WTC11 (cell line): Measurements from ENCODE around the gene CFAP100. TPM values are rescaled to one million over a fixed set of nuclear protein-coding genes. Genes with fewer than 3 reads are reported as not detected.

Source experiments
- ATAC-seq: fragments of 200-7000 bp; cut with Tn5 transposase; 2 replicates; pipeline ENCODE4 v1.10.0; 2021; ENCODE audit warnings: mild to moderate bottlenecking, moderate library complexity
- CTCF ChIA-PET: fragments of 300-600 bp; sonication (Branson Sonifier 250); formaldehyde crosslinking; loops from one replicate; lab custom pipeline; 2021; ENCODE audit warnings: antibody characterized with exemption; lab: Charles Lee
- POLR2A ChIA-PET: fragments of 350-600 bp; sonication (Branson Sonifier 250); formaldehyde crosslinking; loops from one replicate; lab custom pipeline; 2021; ENCODE audit warnings: antibody characterized with exemption; lab: Charles Lee
- DNase-seq: peaks from one replicate; pipeline ENCODE4 v3.0.0; 2021; ENCODE audit warnings: low spot score
- H3K27ac Mint-ChIP-seq: 2 replicates; pipeline ENCODE4 v1.8.0; 2021; ENCODE audit warnings: mixed read lengths
- H3K27me3 Mint-ChIP-seq: 2 replicates; pipeline ENCODE4 v1.8.0; 2021; ENCODE audit warnings: low read depth, mild to moderate bottlenecking, moderate library complexity, mixed read lengths
- H3K36me3 Mint-ChIP-seq: 2 replicates; pipeline ENCODE4 v1.8.0; 2021; ENCODE audit warnings: mixed read lengths
- H3K4me1 Mint-ChIP-seq: 2 replicates; pipeline ENCODE4 v1.8.0; 2022; ENCODE audit warnings: mixed read lengths
- H3K4me3 Mint-ChIP-seq: 2 replicates; pipeline ENCODE4 v1.8.0; 2021; ENCODE audit warnings: mild to moderate bottlenecking, moderate library complexity, mixed read lengths
- H3K9me3 Mint-ChIP-seq: 2 replicates; pipeline ENCODE4 v1.8.0; 2021; ENCODE audit warnings: mixed read lengths
- AFF4 ChIP-seq: sonication (generic); formaldehyde crosslinking; IDR thresholded peaks from 2 replicates; pipeline ENCODE4 v1.8.1; 2023; ENCODE audit warnings: mild to moderate bottlenecking, missing genetic modification reagents, borderline replicate concordance
- CBFB ChIP-seq: sonication (generic); formaldehyde crosslinking; IDR thresholded peaks from 2 replicates; pipeline ENCODE4 v1.8.1; 2022; ENCODE audit warnings: mild to moderate bottlenecking, low read depth, missing genetic modification reagents
- CREM ChIP-seq: sonication (generic); formaldehyde crosslinking; IDR thresholded peaks from 2 replicates; pipeline ENCODE4 v1.8.1; 2022; ENCODE audit warnings: mild to moderate bottlenecking, missing genetic modification reagents, moderate library complexity
- FOXP1 ChIP-seq: sonication (generic); formaldehyde crosslinking; IDR thresholded peaks from 2 replicates; pipeline ENCODE4 v1.8.0; 2022; ENCODE audit warnings: missing genetic modification reagents, mild to moderate bottlenecking, moderate library complexity, borderline replicate concordance
- HMGA2 ChIP-seq: fragments of 250-450 bp; sonication (Bioruptor Pico); IDR thresholded peaks from 2 replicates; pipeline ENCODE4 v1.4.0; 2021; ENCODE audit warnings: mild to moderate bottlenecking, moderate library complexity
- KAT7 ChIP-seq: sonication (generic); formaldehyde crosslinking; IDR thresholded peaks from 2 replicates; pipeline ENCODE4 v1.8.1; 2023; ENCODE audit warnings: missing genetic modification reagents, mild to moderate bottlenecking, borderline replicate concordance
- NR2C2 ChIP-seq: sonication (generic); formaldehyde crosslinking; IDR thresholded peaks from 2 replicates; pipeline ENCODE4 v1.8.0; 2022; ENCODE audit warnings: mild to moderate bottlenecking, missing genetic modification reagents
- PRRX2 ChIP-seq: fragments of 250-450 bp; sonication (Bioruptor Pico); IDR thresholded peaks from 2 replicates; pipeline ENCODE4 v1.8.0; 2021; ENCODE audit warnings: mild to moderate bottlenecking
- SMAD3 ChIP-seq: sonication (generic); formaldehyde crosslinking; IDR thresholded peaks from 2 replicates; pipeline ENCODE4 v1.8.0; 2022; ENCODE audit warnings: missing genetic modification reagents, mild to moderate bottlenecking, borderline replicate concordance
- TP53 ChIP-seq: sonication (generic); formaldehyde crosslinking; IDR thresholded peaks from 2 replicates; pipeline ENCODE4 v1.8.1; 2023; ENCODE audit warnings: mild to moderate bottlenecking, missing genetic modification reagents
- ZBTB43 ChIP-seq: sonication (generic); formaldehyde crosslinking; IDR thresholded peaks from 2 replicates; pipeline ENCODE4 v1.8.1; 2023; ENCODE audit warnings: mild to moderate bottlenecking, missing genetic modification reagents
- ZNF121 ChIP-seq: sonication (generic); formaldehyde crosslinking; IDR thresholded peaks from 2 replicates; pipeline ENCODE4 v1.8.0; 2023; ENCODE audit warnings: missing genetic modification reagents
- ZNF138 ChIP-seq: sonication (generic); formaldehyde crosslinking; conservative IDR thresholded peaks from 2 replicates; pipeline ENCODE4 v1.8.1; 2022; ENCODE audit warnings: mild to moderate bottlenecking, moderate library complexity, missing genetic modification reagents
- ZNF219 ChIP-seq: sonication (generic); formaldehyde crosslinking; IDR thresholded peaks from 2 replicates; pipeline ENCODE4 v1.8.0; 2023; ENCODE audit warnings: missing genetic modification reagents, mild to moderate bottlenecking, borderline replicate concordance
- ZNF423 ChIP-seq: fragments of 250-450 bp; sonication (Bioruptor Pico); IDR thresholded peaks from 2 replicates; pipeline ENCODE4 v2.1.2; 2022; ENCODE audit warnings: mild to moderate bottlenecking, moderate library complexity
- ZNF532 ChIP-seq: fragments of 250-450 bp; sonication (Bioruptor Pico); IDR thresholded peaks from 2 replicates; pipeline ENCODE4 v1.9.0; 2021; ENCODE audit warnings: mild to moderate bottlenecking, borderline replicate concordance
- ZNF671 ChIP-seq: fragments of 250-450 bp; sonication (Bioruptor Pico); IDR thresholded peaks from 2 replicates; pipeline ENCODE4 v1.8.0; 2021; ENCODE audit warnings: mild to moderate bottlenecking
- total RNA-seq: library from RNA; stranded (reverse); gene quantifications from 3 replicates; pipeline ENCODE4 v1.2.3, GENCODE V29; 2021
- TF ChIP-seq, protein P1 (sequence below): fragments of 250-450 bp; sonication (Bioruptor Pico); IDR thresholded peaks from 2 replicates; pipeline ENCODE4 v1.8.0; 2021; ENCODE audit warnings: mild to moderate bottlenecking
- TF ChIP-seq, protein P2 (sequence below): sonication (generic); formaldehyde crosslinking; IDR thresholded peaks from 2 replicates; pipeline ENCODE4 v1.8.0; 2022; ENCODE audit warnings: mild to moderate bottlenecking, missing genetic modification reagents
- TF ChIP-seq, protein P3 (sequence below): sonication (generic); formaldehyde crosslinking; IDR thresholded peaks from 2 replicates; pipeline ENCODE4 v1.8.0; 2022; ENCODE audit warnings: mild to moderate bottlenecking, missing genetic modification reagents

The CFAP100 gene
- total RNA-seq, 1 experiment from 2014 or later, result not detected

GRCh38 chr3:126407412-126408044 is 12.8 kb downstream of the CFAP100 start:
- Mint-ChIP-seq H3K27me3 (no peaks in the 10 kb centered on the region), H3K9me3 (no peaks in the 10 kb centered on the region), H3K4me1 (peaks cover 14% of the 10 kb centered on the region), H3K27ac (no peak overlapping the region), H3K4me3 (no peak overlapping the region), H3K36me3 (no peaks in the 10 kb centered on the region)
- TF ChIP-seq ZNF121 (CRISPR knock-in tag), result no peak
- TF ChIP-seq HMGA2 (CRISPR knock-in tag), result no peak
- no peak for TF ChIP-seq ZBTB43
- TF ChIP-seq TP53 (CRISPR knock-in tag), result no peak
- no peak for TF ChIP-seq ZNF138 (CRISPR knock-in tag)
- no peak for TF ChIP-seq ZNF219
- TF ChIP-seq ZNF423, result no peak
- TF ChIP-seq FOXP1 (CRISPR knock-in tag), result no peak
- no peak for TF ChIP-seq KAT7
- TF ChIP-seq SMAD3 (CRISPR knock-in tag), result no peak
- TF ChIP-seq CREM (CRISPR knock-in tag), result no peak
- no peak for TF ChIP-seq ZNF532
- no peak for TF ChIP-seq AFF4 (CRISPR knock-in tag)
- DNase-seq (no peak), ATAC-seq (no peak; the same call in 1 of the 2 replicates)
- ChIA-PET CTCF (no interaction called here), POLR2A (no interaction called here)

- Mint-ChIP-seq H3K36me3 (no peaks in the 10 kb centered on the region), H3K4me3 (no peak overlapping the region), H3K27ac (no peak overlapping the region; the same call in 1 of the 2 replicates), H3K9me3 (no peaks in the 10 kb centered on the region), H3K27me3 (no peaks in the 10 kb centered on the region), H3K4me1 (peaks cover 8% of the 10 kb centered on the region; the same call in 1 of the 2 replicates)
- ATAC-seq (no peak), DNase-seq (no peak)
- no peak for TF ChIP-seq ZNF219
- no peak for TF ChIP-seq ZNF121 (CRISPR knock-in tag)
- TF ChIP-seq, protein P1, sequence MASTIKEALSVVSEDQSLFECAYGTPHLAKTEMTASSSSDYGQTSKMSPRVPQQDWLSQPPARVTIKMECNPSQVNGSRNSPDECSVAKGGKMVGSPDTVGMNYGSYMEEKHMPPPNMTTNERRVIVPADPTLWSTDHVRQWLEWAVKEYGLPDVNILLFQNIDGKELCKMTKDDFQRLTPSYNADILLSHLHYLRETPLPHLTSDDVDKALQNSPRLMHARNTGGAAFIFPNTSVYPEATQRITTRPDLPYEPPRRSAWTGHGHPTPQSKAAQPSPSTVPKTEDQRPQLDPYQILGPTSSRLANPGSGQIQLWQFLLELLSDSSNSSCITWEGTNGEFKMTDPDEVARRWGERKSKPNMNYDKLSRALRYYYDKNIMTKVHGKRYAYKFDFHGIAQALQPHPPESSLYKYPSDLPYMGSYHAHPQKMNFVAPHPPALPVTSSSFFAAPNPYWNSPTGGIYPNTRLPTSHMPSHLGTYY (CRISPR knock-in tag), result no peak
- TF ChIP-seq ZNF671 (CRISPR knock-in tag), result no peak
- TF ChIP-seq, protein P2, sequence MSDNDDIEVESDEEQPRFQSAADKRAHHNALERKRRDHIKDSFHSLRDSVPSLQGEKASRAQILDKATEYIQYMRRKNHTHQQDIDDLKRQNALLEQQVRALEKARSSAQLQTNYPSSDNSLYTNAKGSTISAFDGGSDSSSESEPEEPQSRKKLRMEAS, result no peak
- TF ChIP-seq, protein P3, sequence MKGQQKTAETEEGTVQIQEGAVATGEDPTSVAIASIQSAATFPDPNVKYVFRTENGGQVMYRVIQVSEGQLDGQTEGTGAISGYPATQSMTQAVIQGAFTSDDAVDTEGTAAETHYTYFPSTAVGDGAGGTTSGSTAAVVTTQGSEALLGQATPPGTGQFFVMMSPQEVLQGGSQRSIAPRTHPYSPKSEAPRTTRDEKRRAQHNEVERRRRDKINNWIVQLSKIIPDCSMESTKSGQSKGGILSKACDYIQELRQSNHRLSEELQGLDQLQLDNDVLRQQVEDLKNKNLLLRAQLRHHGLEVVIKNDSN, result no peak
- no peak for TF ChIP-seq CBFB (CRISPR knock-in tag)
- TF ChIP-seq PRRX2 (CRISPR knock-in tag), result no peak
- no peak for TF ChIP-seq NR2C2 (CRISPR knock-in tag)
- ChIA-PET CTCF (no interaction called here), POLR2A (no interaction called here)
These were observed 13.4 kb downstream of the CFAP100 start for GRCh38 chr3:126408099-126408498.
